OCI-LY7 (cell line): ENCODE results near the gene MZB1. TPM values are rescaled to one million over a fixed set of nuclear protein-coding genes. Genes with fewer than 3 reads are reported as not detected.

Experiments
- BruUV-seq: library from RNA; stranded (reverse); fragments of 400-500 nt; replicated peaks from 2 replicates; lab custom pipeline; 2021; lab: Mats Ljungman, UMichigan
- CTCF ChIA-PET: fragments of 300-600 bp; sonication (Branson Sonifier 250); formaldehyde crosslinking; loops from one replicate; lab custom pipeline; 2022; ENCODE audit warnings: antibody characterized with exemption; ENCODE audit not compliant: unreplicated experiment; lab: Charles Lee
- POLR2A ChIA-PET: fragments of 300-600 bp; sonication (Branson Sonifier 250); formaldehyde crosslinking; loops from one replicate; lab custom pipeline; 2022; ENCODE audit warnings: antibody characterized with exemption; lab: Charles Lee
- DNase-seq: peaks from one replicate; pipeline ENCODE4 v3.0.0-alpha.2; 2015; ENCODE audit warnings: low spot score
- H2AFZ ChIP-seq: fragments of 200-600 bp; sonication (generic), shearing (Covaris generic); 2 replicates; pipeline ENCODE4 v1.6.1; 2014; ENCODE audit warnings: mild to moderate bottlenecking, antibody characterized with exemption, low read length, moderate library complexity
- H3K27ac ChIP-seq: fragments of 200-600 bp; sonication (generic); 2 replicates; pipeline ENCODE4 v1.5.1; 2014; ENCODE audit warnings: mixed run types, low read depth, mild to moderate bottlenecking, moderate library complexity, low read length, inconsistent platforms; ENCODE audit not compliant: poor library complexity, severe bottlenecking
- H3K36me3 ChIP-seq: fragments of 200-600 bp; sonication (generic); 2 replicates; pipeline ENCODE4 v1.6.1; 2014; ENCODE audit warnings: mild to moderate bottlenecking, antibody characterized with exemption, low read length, moderate library complexity, mixed read lengths; ENCODE audit not compliant: insufficient read depth
- H3K4me1 ChIP-seq: fragments of 200-600 bp; sonication (generic); 2 replicates; pipeline ENCODE4 v1.5.1; 2014; ENCODE audit warnings: mild to moderate bottlenecking, low read length; ENCODE audit not compliant: insufficient read depth, poor library complexity, severe bottlenecking
- H3K4me2 ChIP-seq: fragments of 200-600 bp; sonication (generic); 2 replicates; pipeline ENCODE4 v1.6.1; 2014; ENCODE audit warnings: mild to moderate bottlenecking, low read length
- H3K4me3 ChIP-seq: fragments of 200-600 bp; sonication (generic); 2 replicates; pipeline ENCODE4 v1.5.1; 2014; ENCODE audit warnings: mild to moderate bottlenecking, low read depth, low read length; ENCODE audit not compliant: poor library complexity, severe bottlenecking
- H3K79me2 ChIP-seq: fragments of 200-600 bp; sonication (generic); 2 replicates; pipeline ENCODE4 v1.6.1; 2016; ENCODE audit warnings: low read depth, mild to moderate bottlenecking, low read length, moderate library complexity, mixed read lengths; ENCODE audit not compliant: insufficient read depth
- H3K9me2 ChIP-seq: fragments of 200-600 bp; sonication (generic); 2 replicates; pipeline ENCODE4 v1.6.1; 2016; ENCODE audit warnings: mild to moderate bottlenecking, low read length, mixed read lengths; ENCODE audit not compliant: insufficient read depth
- H3K9me3 ChIP-seq: fragments of 200-600 bp; sonication (generic); 2 replicates; pipeline ENCODE4 v1.6.1; 2014; ENCODE audit warnings: mild to moderate bottlenecking, mixed run types, low read length, mixed read lengths
- H4K20me1 ChIP-seq: fragments of 200-600 bp; sonication (generic); 2 replicates; pipeline ENCODE4 v1.6.1; 2014; ENCODE audit warnings: mild to moderate bottlenecking, antibody characterized with exemption, low read length, moderate library complexity, mixed read lengths; ENCODE audit not compliant: insufficient read depth
- CTCF ChIP-seq: fragments of 200-600 bp; sonication (generic); conservative IDR thresholded peaks from 2 replicates; pipeline ENCODE4 v1.5.1; 2014; ENCODE audit warnings: mild to moderate bottlenecking, antibody characterized with exemption, low read length, moderate library complexity, mixed read lengths
- EZH2phosphoT487 ChIP-seq: fragments of 200-600 bp; sonication (generic); IDR thresholded peaks from 2 replicates; pipeline ENCODE4 v1.6.1; 2018; ENCODE audit warnings: low read depth, borderline replicate concordance, mild to moderate bottlenecking, mixed run types, antibody characterized with exemption, low read length, moderate library complexity, mixed read lengths
- intact Hi-C: fragments of 100-400 bp; cut with micrococcal nuclease; formaldehyde crosslinking; loops from one replicate; pipeline ENCODE4 v1.10.0; 2022; ENCODE audit not compliant: unreplicated experiment
- total RNA-seq, 2 experiments: library from RNA; depleted of rRNA in 1 of 2; stranded (reverse); fragments of >200 nt in 1 of 2; shearing (Covaris generic) in 1 of 2; gene quantifications; 2 replicates each; pipeline ENCODE4 v1.2.3, GENCODE V29; 2014 to 2022

Gene MZB1
- total RNA-seq, 2 experiments from 2014 or later: 727 to 1,014 TPM

GRCh38 chr5:139402561-139403158 is 12.9 kb upstream of the MZB1 start:
- no peaks in the 10 kb centered on the region for H3K79me2 ChIP-seq
- BruUV-seq: no TSS peak
- intact Hi-C loops: loop anchor here (10.0 kb wide), 1 partner anchor 208 kb away; the partner anchor contains the start of gene SIL1
- no peaks in the 10 kb centered on the region for H4K20me1 ChIP-seq
- peaks cover 6% of the 10 kb centered on the region; the same call in 1 of the 2 replicates for H3K36me3 ChIP-seq
- H3K27ac ChIP-seq: peak overlapping the region; percentile 83
- CTCF ChIA-PET: interaction anchor here (3.1 kb wide), 1 partner anchor 11 kb away, joined by 12 read pairs; no protein-coding TSS in a partner anchor
- H3K4me1 ChIP-seq: peaks cover 33% of the 10 kb centered on the region
- H2AFZ ChIP-seq: no peak overlapping the region
- peak overlapping the region; percentile 98 for H3K4me2 ChIP-seq
- no peaks in the 10 kb centered on the region for H3K9me3 ChIP-seq
- H3K9me2 ChIP-seq: no peaks in the 10 kb centered on the region
- POLR2A ChIA-PET: interaction anchor here (0.8 to 1.7 kb wide), 4 partner anchors 12 to 152 kb away, joined by 3 to 7 read pairs (median 4); partner anchors contain the start of gene MATR3
- TF ChIP-seq CTCF: peak; percentile 88
- TF ChIP-seq EZH2phosphoT487: no peak
- peak; percentile 50 for DNase-seq
- H3K4me3 ChIP-seq: peak overlapping the region; percentile 71

- CTCF ChIA-PET: interaction anchor here (3.1 kb wide), 1 partner anchor 10 kb away, joined by 12 read pairs; no protein-coding TSS in a partner anchor
Observed at GRCh38 chr5:139401546-139401945, 11.8 kb upstream of the MZB1 start.

More at GRCh38 chr5:139401546-139401945, 11.8 kb upstream of the MZB1 start:
- H3K79me2 ChIP-seq: no peaks in the 10 kb centered on the region
- DNase-seq: no peak
- no peaks in the 10 kb centered on the region for H3K9me2 ChIP-seq
- POLR2A ChIA-PET: interaction anchor here (0.5 kb wide), 1 partner anchor 108 kb away, joined by 3 read pairs; no protein-coding TSS in a partner anchor
- H3K4me3 ChIP-seq: no peak overlapping the region
- peaks cover 8% of the 10 kb centered on the region for H3K36me3 ChIP-seq
- TF ChIP-seq EZH2phosphoT487 (no peak), CTCF (no peak)
- no peak overlapping the region for H3K27ac ChIP-seq
- peaks cover 30% of the 10 kb centered on the region for H3K4me1 ChIP-seq
- H3K4me2 ChIP-seq: no peak overlapping the region
- no peaks in the 10 kb centered on the region for H4K20me1 ChIP-seq
- H2AFZ ChIP-seq: no peak overlapping the region
- BruUV-seq: no TSS peak
- H3K9me3 ChIP-seq: no peaks in the 10 kb centered on the region
- intact Hi-C loops: loop anchor here (10.0 kb wide), 1 partner anchor 207 kb away; the partner anchor contains the start of gene SIL1
